Transverse colon (tissue), 3 donors: ENCODE measurements around the gene DIPK1B.

Experiments used
- CTCF ChIP-seq, 5 experiments: fragments of 200-600 bp in 3 of 5; fragments of 450-650 bp in 2 of 5; sonication (generic) in 3 of 5; IDR thresholded peaks; 1 replicate in 2 of 5; 2 replicates in 3 of 5; pipeline ENCODE4 v1.5.1; 2016 to 2017; ENCODE audit warnings: antibody characterized with exemption in 5 of 5, inconsistent platforms in 3 of 5, mild to moderate bottlenecking in 2 of 5, moderate library complexity in 1 of 5
- POLR2A ChIP-seq: fragments of 450-650 bp; IDR thresholded peaks from one replicate; pipeline ENCODE4 v1.6.1; 2016; ENCODE audit warnings: antibody characterized with exemption, mild to moderate bottlenecking, moderate library complexity

DNA sequence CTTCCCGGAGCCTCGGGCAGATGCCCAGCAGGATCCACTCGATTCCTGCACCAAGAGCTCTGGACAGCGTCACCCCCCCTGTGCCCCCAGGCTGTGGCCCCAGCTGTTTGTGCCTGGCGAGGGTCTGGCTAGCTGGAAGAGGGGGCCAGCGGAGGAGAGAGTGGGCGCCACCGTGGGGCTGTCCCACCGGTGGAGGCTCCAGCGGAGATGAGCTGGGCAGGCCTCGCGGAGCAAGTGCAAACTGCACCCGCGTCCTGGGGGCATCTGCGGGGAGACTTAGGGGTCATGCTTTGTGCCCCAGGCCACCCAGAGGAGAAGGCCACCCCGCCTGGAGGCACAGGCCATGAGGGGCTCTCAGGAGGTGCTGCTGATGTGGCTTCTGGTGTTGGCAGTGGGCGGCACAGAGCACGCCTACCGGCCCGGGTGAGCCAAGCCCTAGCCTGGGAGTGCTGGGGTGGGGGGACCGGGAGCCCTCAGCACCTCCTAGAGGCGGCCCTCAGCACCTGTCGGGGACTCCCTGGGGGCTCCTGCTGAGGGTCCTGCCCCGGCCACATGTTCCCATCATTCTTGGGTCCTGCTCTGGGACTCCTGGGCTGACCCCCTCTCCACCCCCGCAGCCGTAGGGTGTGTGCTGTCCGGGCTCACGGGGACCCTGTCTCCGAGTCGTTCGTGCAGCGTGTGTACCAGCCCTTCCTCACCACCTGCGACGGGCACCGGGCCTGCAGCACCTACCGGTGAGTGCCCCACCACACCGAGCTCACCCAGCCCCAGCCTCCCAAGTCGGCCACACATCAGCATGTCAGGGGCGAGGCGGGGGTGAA, 44.2 kb upstream of the DIPK1B start:
- TF ChIP-seq POLR2A (no peak), CTCF (IDR thresholded peaks at IDR 0.05) (no peak)
